Spleen (tissue), 11 donors: ENCODE measurements around the gene SLC20A1. TPM values are rescaled to one million over a fixed set of nuclear protein-coding genes. Genes with fewer than 3 reads are reported as not detected.

Source experiments
- DNase-seq: peaks from one replicate; pipeline ENCODE4 v3.0.0-alpha.2; 2020
- H3K27ac ChIP-seq, 8 donors: fragments of 200-600 bp; sonication (generic) in 7 of 8; 1 replicate in 4 of 8; 2 replicates in 4 of 8; pipeline versions ENCODE4 v1.5.0 to v1.8.0; 2016 to 2021; ENCODE audit warnings: inconsistent platforms in 4 of 8, mild to moderate bottlenecking in 4 of 8, moderate library complexity in 1 of 8
- H3K27me3 ChIP-seq, 7 donors: fragments of 200-600 bp; sonication (generic) in 6 of 7; replicated peaks in 1 of 7; 1 replicate in 4 of 7; 2 replicates in 3 of 7; pipeline versions ENCODE4 v1.5.0 to v1.8.0; 2016 to 2021; ENCODE audit warnings: inconsistent platforms in 3 of 7, mild to moderate bottlenecking in 1 of 7
- H3K36me3 ChIP-seq, 6 donors: fragments of 200-600 bp; sonication (generic) in 5 of 6; 1 replicate in 4 of 6; 2 replicates in 2 of 6; pipeline versions ENCODE4 v1.5.0 to v1.8.0; 2016 to 2021; ENCODE audit warnings: inconsistent platforms in 2 of 6
- H3K4me1 ChIP-seq, 6 donors: fragments of 200-600 bp; sonication (generic) in 5 of 6; 1 replicate in 3 of 6; 2 replicates in 3 of 6; pipeline versions ENCODE4 v1.5.0 to v1.8.0; 2016 to 2021; ENCODE audit warnings: inconsistent platforms in 3 of 6
- H3K4me3 ChIP-seq, 8 donors: fragments of 200-600 bp; sonication (generic) in 7 of 8; 1 replicate in 4 of 8; 2 replicates in 4 of 8; pipeline versions ENCODE4 v1.5.0 to v1.8.0; 2016 to 2021; ENCODE audit warnings: inconsistent platforms in 4 of 8, mild to moderate bottlenecking in 4 of 8, moderate library complexity in 2 of 8
- H3K9me3 ChIP-seq, 8 donors: fragments of 200-600 bp; sonication (generic) in 7 of 8; 1 replicate in 4 of 8; 2 replicates in 4 of 8; pipeline versions ENCODE4 v1.5.0 to v1.8.0; 2016 to 2021; ENCODE audit warnings: inconsistent platforms in 4 of 8
- POLR2A ChIP-seq, 3 donors: fragments of 450-650 bp; IDR thresholded peaks; one replicate each; pipeline ENCODE4 v1.5.1; 2017; ENCODE audit warnings: antibody characterized with exemption in 3 of 3, mild to moderate bottlenecking in 1 of 3
- POLR2AphosphoS5 ChIP-seq, 3 donors: sonication (generic); formaldehyde crosslinking; IDR thresholded peaks; one replicate each; pipeline ENCODE4 v1.5.1; 2017; ENCODE audit warnings: antibody characterized with exemption in 3 of 3
- WGBS, 5 donors: extraction: QIAGEN DNeasy Blood & Tissue Kit in 3 of 5; methylation state at CpG; one replicate each; pipeline versions ENCODE4 v1.1.5 to v1.1.7; 2013 to 2018; 5-methylcytosine and 5-hydroxymethylcytosine counted together
- intact Hi-C: fragments of 100-400 bp; cut with DNase I; formaldehyde crosslinking; loops from one replicate; pipeline ENCODE4 v1.15.0; 2023; ENCODE audit warnings: low total_unique reads
- polyA plus RNA-seq, 3 donors: library from polyadenylated mRNA; stranded (reverse); fragments of 200-250 nt; gene quantifications; one replicate each; pipeline ENCODE4 v1.2.1, GENCODE V29; 2013
- total RNA-seq, 7 donors: library from RNA; depleted of rRNA in 3 of 7; stranded (reverse); fragments of >200 nt in 3 of 7; fragmentation: NEBNext Ultra II Directional in 4 of 7; extraction: Animal tissue kit (Norgen Biotek cat#: 25700) in 4 of 7; gene quantifications; one replicate each; pipeline versions ENCODE4 v1.1.0 to v1.2.1, GENCODE V29; 2016 to 2021
- TF ChIP-seq, protein P1 (sequence below), 11 experiments: fragments of 200-600 bp in 7 of 11; fragments of 450-650 bp in 4 of 11; sonication (generic) in 4 of 11; IDR thresholded peaks in 8 of 11; conservative IDR thresholded peaks in 3 of 11; 1 replicate in 7 of 11; 2 replicates in 4 of 11; pipeline versions ENCODE4 v1.4.0 to v1.8.0; 2016 to 2021; ENCODE audit warnings: antibody characterized with exemption in 11 of 11, inconsistent platforms in 4 of 11, mild to moderate bottlenecking in 1 of 11
- donor health status: healthy with polysubstance abuse.
- donor health status: DM: no; HTN: no; CAD: no; lungs with moderate emphysema.
- donor health status: DM: no; HTN: no; CAD: no.
- donor health status: Bipolar disorder and iron deficiency.
- donor health status: healthy.
- donor health status: DM: no; HTN: no; CAD: no.
- donor health status: DM: yes; HTN: yes; CAD: no.

SLC20A1 gene
- total and polyA plus RNA-seq, 10 donors: 15.4 to 83.6 (median 57.6) TPM

DNA sequence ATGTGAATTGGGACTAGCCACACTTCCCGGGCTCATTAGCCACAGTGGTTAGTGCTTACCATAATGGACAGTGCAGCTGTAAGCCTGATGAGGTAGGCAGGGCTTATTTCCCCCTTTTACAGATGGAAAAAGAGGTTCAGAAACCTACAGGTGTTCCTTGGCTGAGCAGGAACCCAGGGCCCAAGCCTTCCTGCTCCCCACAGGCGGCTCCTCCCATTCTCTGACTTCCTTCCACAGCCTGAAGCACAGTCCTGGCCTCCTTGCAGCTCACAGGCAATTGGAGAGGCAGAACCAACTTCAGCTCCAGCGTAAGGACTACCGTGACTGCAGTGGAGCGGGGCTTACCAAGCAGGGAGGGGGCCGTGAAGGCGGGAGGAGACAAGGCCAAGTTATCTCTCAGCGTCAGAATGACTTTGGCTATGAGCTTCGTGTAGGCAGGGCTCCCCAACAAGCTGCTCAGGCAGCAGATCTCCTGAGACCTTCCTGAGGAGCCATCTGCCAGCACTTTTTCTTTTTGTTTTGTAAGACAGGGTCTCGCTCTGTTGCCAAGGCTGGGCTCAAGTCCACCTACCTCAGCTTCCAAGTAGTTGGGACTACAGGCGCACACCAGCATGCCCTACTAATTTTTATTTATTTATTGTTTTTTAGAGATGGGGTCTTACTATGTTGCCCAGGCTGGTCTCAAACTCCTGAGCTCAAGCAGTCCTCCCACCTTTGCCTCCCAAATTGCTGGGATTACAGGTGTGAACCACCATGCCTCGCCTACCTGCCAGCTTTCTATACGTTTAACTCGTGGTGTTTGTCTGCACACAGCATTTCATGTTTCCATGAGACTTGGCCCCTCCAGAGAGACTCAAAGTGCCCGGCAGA, 40.8 kb downstream of the SLC20A1 start:
- TF ChIP-seq POLR2AphosphoS5 (IDR thresholded peaks at IDR 0.05): peak in 1 of 3 donors; percentile 29
- TF ChIP-seq, protein P1, sequence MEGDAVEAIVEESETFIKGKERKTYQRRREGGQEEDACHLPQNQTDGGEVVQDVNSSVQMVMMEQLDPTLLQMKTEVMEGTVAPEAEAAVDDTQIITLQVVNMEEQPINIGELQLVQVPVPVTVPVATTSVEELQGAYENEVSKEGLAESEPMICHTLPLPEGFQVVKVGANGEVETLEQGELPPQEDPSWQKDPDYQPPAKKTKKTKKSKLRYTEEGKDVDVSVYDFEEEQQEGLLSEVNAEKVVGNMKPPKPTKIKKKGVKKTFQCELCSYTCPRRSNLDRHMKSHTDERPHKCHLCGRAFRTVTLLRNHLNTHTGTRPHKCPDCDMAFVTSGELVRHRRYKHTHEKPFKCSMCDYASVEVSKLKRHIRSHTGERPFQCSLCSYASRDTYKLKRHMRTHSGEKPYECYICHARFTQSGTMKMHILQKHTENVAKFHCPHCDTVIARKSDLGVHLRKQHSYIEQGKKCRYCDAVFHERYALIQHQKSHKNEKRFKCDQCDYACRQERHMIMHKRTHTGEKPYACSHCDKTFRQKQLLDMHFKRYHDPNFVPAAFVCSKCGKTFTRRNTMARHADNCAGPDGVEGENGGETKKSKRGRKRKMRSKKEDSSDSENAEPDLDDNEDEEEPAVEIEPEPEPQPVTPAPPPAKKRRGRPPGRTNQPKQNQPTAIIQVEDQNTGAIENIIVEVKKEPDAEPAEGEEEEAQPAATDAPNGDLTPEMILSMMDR (IDR thresholded peaks at IDR 0.05 in 8 of 11, conservative IDR thresholded peaks at IDR 0.05 in 3 of 11): no peak
- H3K4me1 ChIP-seq: peaks cover 7 to 71% (median 28%) of the 10 kb centered on the region in 6 donors
- no peaks in the 10 kb centered on the region for H3K27me3 ChIP-seq
- intact Hi-C loops: no loop called here
- no peaks in the 10 kb centered on the region for H3K36me3 ChIP-seq
- no peak for DNase-seq
- no peaks in the 10 kb centered on the region for H3K9me3 ChIP-seq
- no peak overlapping the region for H3K4me3 ChIP-seq
- peak overlapping the region in 4 of 8 donors; percentile 5 to 46 (median 24) for H3K27ac ChIP-seq
- WGBS, 5 donors: 72 to 80% (median 74%) methylated on average over 12 to 15 of the region's 15 CpGs

DNA sequence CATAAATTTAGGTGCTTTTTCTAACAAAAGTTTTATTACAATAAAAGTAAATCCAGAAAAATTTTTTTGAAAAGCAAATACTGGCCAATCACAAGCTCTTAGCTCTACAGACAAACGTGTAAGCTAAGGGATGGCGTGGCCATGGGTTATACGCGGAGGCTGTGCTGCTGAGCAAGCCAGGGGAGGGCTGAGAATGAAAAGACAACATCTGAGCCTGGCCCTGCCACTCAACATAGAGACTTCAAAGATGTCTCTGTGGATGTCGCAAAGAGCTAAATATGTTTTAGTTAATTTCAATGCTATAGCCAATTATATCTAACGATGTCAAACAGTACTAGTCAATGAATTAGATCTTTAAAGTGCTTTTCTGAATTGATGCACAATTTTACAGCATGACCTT, 41.8 kb downstream of the SLC20A1 start:
- WGBS, 5 donors: 89 to 93% (median 92%) methylated on average over 6 of the region's 6 CpGs
- no peak for DNase-seq
- intact Hi-C loops: no loop called here

DNA sequence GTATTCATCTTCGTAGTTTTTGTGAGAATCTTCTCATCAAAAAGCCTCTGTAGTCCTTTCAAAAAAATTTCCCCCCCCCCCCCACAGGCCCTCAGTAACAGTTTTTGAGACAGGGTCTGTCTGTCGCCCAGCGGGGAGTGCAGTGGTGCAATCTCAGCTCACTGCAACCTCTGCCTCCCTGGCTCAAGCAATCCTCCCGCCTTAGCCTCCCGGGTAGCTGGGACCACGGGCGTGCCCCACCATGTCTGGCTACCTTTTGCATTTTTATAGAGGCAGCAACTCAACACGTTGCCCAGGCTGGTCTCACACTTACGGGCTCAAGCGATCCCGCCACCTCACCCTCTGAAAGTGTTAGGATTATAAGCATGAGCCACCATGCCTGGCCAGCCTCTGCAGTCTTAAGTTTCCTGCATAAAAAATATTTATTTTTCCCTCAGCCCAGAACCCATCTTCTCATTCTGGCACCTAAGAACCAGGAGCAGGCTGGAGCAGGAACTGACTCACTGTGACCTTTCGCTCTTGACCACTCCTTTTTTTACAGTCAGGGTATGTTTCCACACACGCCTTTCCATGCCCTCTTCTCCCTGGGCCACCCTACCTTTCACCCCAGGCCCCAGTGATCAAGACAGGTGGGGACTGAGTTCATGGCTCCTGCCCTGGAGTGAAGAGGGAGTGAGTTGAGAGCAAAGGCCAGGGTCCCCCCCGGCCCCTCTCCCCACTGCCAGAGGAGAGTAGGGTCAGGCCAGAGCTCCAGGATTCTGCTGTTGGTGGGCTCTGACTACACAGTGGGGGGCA, 42.5 kb downstream of the SLC20A1 start:
- Histone ChIP-seq H3K27me3 (no peaks in the 10 kb centered on the region), H3K36me3 (no peaks in the 10 kb centered on the region), H3K27ac (no peak overlapping the region), H3K4me1 (peaks cover 15 to 72% (median 43%) of the 10 kb centered on the region in 6 donors), H3K9me3 (no peaks in the 10 kb centered on the region), H3K4me3 (no peak overlapping the region)
- 84 to 93% (median 89%) methylated on average over 13 to 14 of the region's 14 CpGs for WGBS, 5 donors
- intact Hi-C loops: no loop called here
- TF ChIP-seq POLR2A (IDR thresholded peaks at IDR 0.05): no peak
- TF ChIP-seq, protein P1 (IDR thresholded peaks at IDR 0.05 in 8 of 11, conservative IDR thresholded peaks at IDR 0.05 in 3 of 11): no peak
- DNase-seq: no peak

More for the DNA sequence above, 41.8 kb downstream of the SLC20A1 start:
- peaks cover 12 to 71% (median 37%) of the 10 kb centered on the region in 6 donors for H3K4me1 ChIP-seq
- H3K4me3 ChIP-seq: no peak overlapping the region
- H3K36me3 ChIP-seq: no peaks in the 10 kb centered on the region
- no peak overlapping the region for H3K27ac ChIP-seq
- H3K9me3 ChIP-seq: no peaks in the 10 kb centered on the region
- TF ChIP-seq POLR2A (IDR thresholded peaks at IDR 0.05) (no peak), POLR2AphosphoS5 (IDR thresholded peaks at IDR 0.05) (no peak)
- TF ChIP-seq, protein P1 (IDR thresholded peaks at IDR 0.05 in 8 of 11, conservative IDR thresholded peaks at IDR 0.05 in 3 of 11): no peak
- H3K27me3 ChIP-seq: no peaks in the 10 kb centered on the region
